ENCODE data around the gene GSTM3.

The GSTM3 gene

GRCh38 chr1:109740615-109741373 lies at the start of gene GSTM3:
Gene GSTM3, minus strand, starts transcription at chr1:109741038. Its CDS starts 751 bp downstream, at chr1:109740287.
- no peak for DNase-seq (ENCODE audit: low read depth in 2 of 2)

DNA sequence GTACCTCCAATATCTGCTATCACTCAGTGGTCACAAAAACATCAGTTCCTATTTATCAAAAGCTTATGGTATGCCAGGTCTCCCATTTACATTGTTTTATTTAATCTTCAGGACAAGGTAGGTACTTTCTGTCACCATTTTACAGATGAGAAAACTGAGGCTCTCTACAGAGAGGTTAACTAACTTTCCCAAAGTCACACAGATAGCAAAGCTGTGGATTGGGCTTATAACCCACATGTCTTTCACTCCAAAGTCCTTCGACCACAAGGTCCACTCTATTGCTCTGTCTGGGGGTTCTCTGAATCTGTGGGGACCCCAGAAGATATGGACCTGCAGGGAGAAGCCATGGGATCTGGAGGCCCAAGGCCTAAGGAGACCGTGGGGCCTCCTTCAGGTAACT lies 49.5 kb upstream of the GSTM3 start:
- no peak for DNase-seq (ENCODE audit: low read depth in 2 of 2)

- DNase-seq (ENCODE audit: low read depth in 2 of 2), result no peak
These were observed 48.8 kb upstream of the GSTM3 start for GRCh38 chr1:109789551-109790180.

DNA sequence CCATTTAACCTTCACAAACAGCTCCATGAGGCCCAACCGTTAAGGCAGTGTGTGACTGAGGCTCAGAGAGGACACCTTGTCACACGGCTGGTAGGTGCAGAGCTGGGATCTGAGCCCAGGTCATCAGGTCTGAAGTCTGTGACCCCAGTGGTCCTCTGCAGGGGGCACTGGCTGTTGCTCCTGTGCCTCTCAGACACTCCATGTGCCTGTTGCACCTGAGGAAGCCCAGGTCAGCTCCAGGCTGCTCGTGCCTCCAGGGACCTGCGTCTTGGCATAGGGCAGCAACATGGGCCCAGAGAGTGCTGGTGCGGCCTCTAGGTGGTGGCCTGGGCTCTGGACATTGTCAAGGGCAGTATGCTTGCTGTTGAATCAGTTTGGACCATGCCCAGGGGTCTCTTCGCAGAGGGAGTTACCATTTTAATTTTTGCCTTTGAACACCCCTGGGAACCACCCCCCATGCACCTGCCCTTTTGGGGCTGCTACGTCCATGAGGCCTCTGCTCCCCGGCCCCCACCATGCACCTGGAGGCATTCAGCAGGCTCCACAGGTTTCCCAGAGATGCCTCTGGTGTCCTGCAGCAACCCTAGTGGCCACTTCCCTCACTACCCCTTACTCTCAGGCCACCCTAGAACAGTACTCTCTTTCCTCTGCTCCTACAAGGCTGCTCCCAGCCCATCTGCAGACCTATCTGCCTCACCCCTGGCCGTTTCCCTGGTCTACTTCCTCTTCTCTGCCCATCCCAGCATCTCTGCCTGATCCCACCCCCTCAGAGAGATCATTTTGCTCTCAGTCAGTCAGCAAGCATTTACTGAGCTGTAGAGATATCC lies 48.1 kb upstream of the GSTM3 start:
- DNase-seq (ENCODE audit: low read depth in 2 of 2), result no peak

DNA sequence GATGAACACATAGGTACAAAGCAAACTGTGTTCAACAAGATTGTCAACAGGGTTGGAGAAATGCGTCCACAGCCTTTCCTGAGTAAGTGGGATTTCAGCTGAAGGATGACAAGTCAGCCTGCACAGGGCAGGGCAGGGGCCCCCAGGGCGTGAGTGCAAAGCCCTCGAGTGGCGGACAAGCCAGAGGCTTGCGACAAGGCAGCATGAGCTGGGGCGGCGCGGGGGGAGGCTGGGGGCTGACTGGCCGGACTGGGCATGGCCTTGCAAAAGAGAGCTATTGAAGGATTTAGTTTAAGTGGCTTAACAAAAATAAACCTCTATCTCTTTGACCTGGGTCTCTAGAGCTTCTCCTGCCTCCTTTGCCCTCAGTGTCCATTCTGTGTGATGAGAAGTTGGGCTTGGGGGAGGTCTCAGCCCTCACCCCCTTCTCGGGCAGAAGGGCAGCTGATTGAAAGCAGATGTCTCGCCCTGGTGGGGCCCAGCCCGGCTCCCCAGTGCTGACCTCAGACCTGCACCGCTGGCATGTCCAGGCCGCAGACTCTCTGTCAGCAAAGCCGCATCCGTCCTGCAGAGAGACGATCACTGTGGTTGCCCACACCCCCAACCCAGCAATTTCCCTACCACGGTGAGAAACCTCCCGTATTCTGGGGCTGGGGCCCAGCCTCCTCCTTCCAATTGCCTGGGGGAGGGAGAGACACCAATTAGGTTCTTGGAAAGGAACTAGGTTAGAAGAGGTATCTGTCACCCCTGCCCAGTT lies 47.2 kb upstream of the GSTM3 start:
- no peak for DNase-seq (ENCODE audit: low read depth in 2 of 2)

- DNase-seq (ENCODE audit: low read depth in 2 of 2), result no peak
These were observed 46.5 kb upstream of the GSTM3 start for GRCh38 chr1:109787211-109787844.

GRCh38 chr1:109786531-109787021 lies 45.7 kb upstream of the GSTM3 start:
- no peak for DNase-seq (ENCODE audit: low read depth in 2 of 2)

- DNase-seq (ENCODE audit: low read depth in 2 of 2), result no peak
These were observed 45.3 kb upstream of the GSTM3 start for GRCh38 chr1:109786112-109786480.

GRCh38 chr1:109785446-109786111 lies 44.7 kb upstream of the GSTM3 start:
- DNase-seq (ENCODE audit: low read depth in 2 of 2), result no peak

GRCh38 chr1:109784551-109785252 lies 43.9 kb upstream of the GSTM3 start:
- no peak for DNase-seq (ENCODE audit: low read depth in 2 of 2)

GRCh38 chr1:109783436-109783835 lies 42.6 kb upstream of the GSTM3 start:
- DNase-seq (ENCODE audit: low read depth in 2 of 2), result no peak

DNA sequence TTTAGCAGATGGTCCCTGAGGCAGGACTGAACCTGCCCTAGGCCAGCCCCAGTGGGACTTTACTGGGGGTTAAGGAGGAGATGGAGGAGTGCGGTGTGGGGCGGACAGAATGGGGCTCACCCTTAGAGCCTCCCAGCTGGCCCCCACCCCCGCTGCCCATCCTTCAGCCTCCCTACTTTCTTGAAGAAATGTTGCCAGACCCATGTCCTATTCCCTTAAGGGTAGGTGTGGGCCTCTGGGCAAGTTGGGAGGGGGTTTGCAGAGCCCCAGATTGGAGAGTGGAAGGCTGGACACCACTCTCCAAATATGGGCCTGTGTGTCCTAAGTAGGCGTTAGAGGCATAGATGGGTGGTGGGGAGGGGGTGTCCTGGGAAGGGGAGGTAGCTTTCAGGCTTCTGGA lies 42.1 kb upstream of the GSTM3 start:
- no peak for DNase-seq (ENCODE audit: low read depth in 2 of 2)

GRCh38 chr1:109782514-109782913 lies 41.7 kb upstream of the GSTM3 start:
- DNase-seq (ENCODE audit: low read depth in 2 of 2), result no peak

- no peak for DNase-seq (ENCODE audit: low read depth in 2 of 2)
These were observed 41.0 kb upstream of the GSTM3 start for GRCh38 chr1:109781806-109782205.

GRCh38 chr1:109780982-109781381 lies 40.1 kb upstream of the GSTM3 start:
- DNase-seq (ENCODE audit: low read depth in 2 of 2), result no peak

DNA sequence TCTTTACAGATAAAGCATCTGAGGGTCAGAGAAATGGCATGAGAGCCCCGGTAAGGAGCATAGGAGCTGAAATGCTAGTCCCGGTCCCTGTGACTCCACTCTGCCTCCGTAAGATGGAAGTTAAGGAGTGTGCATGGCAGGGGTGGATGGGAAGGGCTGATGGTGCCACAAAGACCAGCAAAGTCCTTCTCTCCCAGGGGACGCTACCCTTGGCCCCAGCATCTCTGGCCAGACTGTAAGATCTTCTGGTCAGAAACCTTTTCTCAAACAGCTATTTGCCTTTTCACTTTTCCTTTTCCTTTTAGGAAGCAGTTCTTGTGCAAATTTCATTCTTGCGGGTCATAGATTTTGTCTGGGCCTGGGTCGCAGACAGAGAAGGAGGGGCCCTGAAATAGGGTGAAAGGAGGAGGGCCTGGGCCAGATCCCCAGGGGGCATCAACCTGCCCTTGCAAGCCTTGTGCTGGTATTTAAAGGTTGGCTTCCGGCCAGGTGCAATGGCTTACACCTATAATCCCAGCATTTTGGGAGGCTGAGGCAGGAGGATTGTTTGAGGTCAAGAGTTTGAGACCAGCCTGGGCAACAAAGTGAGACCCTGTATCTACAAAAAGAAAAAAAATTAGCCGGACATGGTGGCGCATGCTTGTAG lies 37.3 kb upstream of the GSTM3 start:
- DNase-seq (ENCODE audit: low read depth in 2 of 2), result no peak

DNA sequence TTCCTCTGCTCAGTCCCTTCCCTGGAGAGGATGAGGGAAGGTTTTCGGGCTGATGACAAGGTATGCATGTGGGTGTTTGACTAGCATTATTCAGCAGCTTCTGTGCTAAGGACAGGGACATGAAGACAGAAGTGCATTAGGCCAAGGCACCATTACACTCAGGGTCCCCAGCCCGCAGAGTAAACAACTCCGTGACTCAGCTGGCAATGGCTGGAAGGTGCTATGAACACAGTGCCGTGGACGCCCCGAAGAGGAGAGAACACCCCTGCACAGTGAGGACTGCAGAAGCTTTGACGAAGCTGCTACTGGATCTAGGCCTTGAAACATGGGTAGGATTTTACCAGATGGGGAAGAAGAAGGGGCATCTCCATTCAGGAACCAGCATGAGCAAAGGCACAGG lies 36.6 kb upstream of the GSTM3 start:
- DNase-seq (ENCODE audit: low read depth in 2 of 2), result no peak

- DNase-seq (ENCODE audit: low read depth in 2 of 2), result peak; percentile 46 to 55
These were observed 36.1 kb upstream of the GSTM3 start for GRCh38 chr1:109776911-109777310.

DNA sequence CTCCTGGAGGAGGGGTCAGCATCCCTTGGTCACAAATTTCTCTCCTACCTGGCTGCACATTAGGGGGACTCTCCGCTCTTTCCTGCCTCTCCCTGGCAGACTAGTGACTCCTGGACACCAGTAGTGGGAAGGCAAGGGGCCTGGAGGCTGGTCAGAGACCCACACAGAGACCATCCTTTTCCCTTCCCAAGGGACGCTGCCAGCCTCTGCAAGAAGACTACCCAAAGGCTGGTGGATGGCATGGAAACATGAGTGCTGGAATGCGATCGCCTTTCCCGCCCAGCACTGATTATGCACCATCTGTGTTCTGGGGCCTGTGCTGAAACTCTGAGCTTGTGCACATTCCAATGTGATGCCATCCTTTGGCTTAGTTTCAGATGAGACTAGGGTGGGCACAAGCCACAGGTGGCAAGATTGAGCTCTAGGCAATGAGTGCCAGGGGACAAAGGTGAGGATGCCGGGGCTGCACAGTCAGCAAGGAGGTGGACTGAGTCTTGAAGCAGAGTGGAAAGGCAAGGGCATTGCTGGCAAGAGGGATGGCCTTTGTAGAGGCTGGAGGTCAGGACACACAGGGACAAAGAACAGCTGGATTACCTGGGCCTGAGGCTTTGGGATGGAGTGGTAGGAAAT lies 35.5 kb upstream of the GSTM3 start:
- no peak for DNase-seq (ENCODE audit: low read depth in 2 of 2)

Measured in stimulated activated CD8-positive, alpha-beta memory T cell treated with anti-CD3 and anti-CD28 coated beads, Interleukin-15, amount 100 ng/mL, for 48 hours (primary cell).